GM12801 (cell line): ENCODE results near the gene UST.

Experiments
- TF ChIP-seq, protein P1 (sequence below): IDR thresholded peaks from one replicate; pipeline ENCODE4 v1.5.1; 2011; ENCODE audit warnings: control low read depth; ENCODE audit not compliant: insufficient read length; ENCODE audit errors: extremely low read depth

UST gene

DNA sequence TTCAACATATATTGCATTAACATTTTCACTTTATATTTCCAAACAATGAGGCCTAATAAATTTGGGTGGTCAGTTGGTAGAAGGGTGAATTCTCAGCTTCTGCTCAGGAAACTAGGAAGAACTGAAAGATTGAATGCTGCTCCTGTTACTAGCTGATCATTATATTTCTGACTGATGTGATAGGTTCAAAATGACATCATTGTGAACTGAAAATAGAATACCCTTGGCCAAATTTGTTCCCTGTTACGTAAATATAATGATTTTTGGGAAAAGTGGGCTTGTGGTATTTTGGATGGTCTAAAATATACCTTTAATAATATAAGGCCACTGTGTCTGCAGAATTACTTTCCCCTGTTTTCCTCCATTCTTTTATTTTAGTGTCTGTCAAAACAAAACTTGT, 2.8 kb downstream of the UST start:
- TF ChIP-seq, protein P1, sequence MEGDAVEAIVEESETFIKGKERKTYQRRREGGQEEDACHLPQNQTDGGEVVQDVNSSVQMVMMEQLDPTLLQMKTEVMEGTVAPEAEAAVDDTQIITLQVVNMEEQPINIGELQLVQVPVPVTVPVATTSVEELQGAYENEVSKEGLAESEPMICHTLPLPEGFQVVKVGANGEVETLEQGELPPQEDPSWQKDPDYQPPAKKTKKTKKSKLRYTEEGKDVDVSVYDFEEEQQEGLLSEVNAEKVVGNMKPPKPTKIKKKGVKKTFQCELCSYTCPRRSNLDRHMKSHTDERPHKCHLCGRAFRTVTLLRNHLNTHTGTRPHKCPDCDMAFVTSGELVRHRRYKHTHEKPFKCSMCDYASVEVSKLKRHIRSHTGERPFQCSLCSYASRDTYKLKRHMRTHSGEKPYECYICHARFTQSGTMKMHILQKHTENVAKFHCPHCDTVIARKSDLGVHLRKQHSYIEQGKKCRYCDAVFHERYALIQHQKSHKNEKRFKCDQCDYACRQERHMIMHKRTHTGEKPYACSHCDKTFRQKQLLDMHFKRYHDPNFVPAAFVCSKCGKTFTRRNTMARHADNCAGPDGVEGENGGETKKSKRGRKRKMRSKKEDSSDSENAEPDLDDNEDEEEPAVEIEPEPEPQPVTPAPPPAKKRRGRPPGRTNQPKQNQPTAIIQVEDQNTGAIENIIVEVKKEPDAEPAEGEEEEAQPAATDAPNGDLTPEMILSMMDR, result no peak

GRCh38 chr6:148750838-148751792, 4.3 kb downstream of the UST start:
- TF ChIP-seq, protein P1, result no peak

GRCh38 chr6:148751793-148752170, 5.0 kb downstream of the UST start:
- TF ChIP-seq, protein P1, result no peak

DNA sequence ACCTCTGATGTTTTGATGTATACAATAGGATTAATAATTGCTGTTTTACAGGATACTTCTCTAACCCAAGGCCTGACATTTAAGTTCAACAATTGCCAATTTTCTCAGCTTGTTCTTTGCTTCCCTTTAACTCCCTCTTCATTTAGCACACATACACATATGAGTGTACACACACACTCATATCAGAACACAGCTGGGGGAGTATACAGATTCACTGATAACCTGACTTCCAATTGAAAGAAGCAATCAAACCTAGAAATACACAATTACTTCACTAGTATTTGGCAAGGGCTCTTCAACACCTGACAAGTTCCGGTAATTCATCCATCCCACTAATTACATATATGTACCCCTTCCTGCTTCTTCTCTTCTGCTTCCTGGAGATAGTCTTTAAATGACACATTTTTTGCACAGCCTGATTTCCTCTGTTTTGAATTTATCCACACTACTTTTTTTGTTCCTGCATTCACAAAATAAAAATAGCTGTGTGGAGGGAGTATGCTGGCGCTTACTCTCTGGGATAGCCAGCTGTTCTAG, 11.2 kb downstream of the UST start:
- TF ChIP-seq, protein P1, result no peak

DNA sequence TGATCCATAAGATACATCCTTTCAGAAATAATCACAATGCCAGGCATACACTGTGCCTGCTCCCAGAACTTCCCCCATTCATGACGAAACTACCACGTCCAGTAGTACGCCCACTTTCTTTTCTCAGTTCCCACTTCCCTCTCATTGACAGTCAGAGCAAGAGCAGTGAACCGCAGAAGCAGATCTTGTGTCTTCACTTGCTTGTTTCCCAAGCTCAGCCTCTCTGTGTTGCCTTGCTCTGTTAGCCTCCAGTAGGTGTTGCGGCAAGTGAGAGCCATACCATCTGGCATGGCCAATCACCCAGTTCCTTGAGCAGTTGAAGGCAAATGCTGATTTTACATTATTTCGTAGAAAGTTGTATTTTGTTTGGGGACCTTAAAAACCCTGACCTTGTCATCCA, 11.7 kb downstream of the UST start:
- TF ChIP-seq, protein P1, result no peak

GRCh38 chr6:148760258-148760534, 13.4 kb downstream of the UST start:
- TF ChIP-seq, protein P1, result no peak

DNA sequence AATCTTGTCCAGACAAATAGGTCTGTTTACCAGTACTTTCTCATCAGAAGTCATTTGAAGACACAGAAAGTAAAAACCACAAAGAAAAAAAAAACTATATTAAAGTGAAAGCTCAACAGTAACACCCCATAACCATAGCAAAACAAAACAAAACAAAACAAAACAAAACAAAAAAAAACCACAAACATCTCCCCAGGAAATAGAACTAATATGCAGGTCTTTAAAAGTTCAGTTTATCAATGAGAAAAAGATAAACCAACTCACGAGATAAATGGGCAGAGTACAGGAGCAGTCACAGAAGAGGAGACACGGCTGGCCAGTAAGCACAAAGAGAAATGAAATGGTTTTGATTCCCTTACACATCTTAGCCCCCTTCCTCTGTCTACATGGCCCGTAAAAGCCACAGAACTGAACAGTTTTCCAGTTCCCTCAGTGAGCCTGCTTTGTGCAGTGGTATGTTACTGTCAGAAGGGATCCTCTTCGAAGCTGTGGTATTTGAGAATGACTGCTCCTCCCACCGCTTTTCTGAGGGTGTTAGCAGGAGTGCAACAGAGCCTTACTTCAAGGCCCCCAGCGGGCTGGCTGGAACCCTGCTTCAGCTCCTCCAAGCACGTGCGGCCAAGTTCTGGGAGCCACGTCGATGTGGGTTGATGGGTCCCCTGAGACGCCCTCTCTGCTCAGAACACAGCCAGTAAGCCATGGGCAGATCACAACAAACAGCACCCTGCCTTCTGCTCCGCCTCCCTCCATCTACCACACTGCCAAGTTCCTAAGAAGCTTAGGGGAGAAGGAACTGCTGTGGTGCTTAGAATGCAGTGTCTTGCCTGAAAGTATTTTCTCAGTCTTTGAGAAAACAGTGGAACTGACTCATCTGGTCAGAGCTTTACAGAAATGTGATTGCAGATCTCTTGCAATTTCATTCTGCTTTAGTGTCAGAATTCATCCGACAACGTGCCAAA, 14.0 kb downstream of the UST start:
- TF ChIP-seq, protein P1, result no peak
